GM19468 (cell line): Measurements from ENCODE around the gene GRAMD1B.
"Not testable (repeated sequence)": the region's sequence is repeated elsewhere in the genome, so short reads cannot be mapped to it uniquely, and the experiment has no call there.

Experiments used
- ATAC-seq: cut with Tn5 transposase; IDR thresholded peaks from one replicate; pipeline ENCODE4 v1.9.1; 2021; ENCODE audit warnings: mild to moderate bottlenecking, moderate library complexity, moderate number of reproducible peaks; ENCODE audit not compliant: unreplicated experiment; ENCODE audit errors: extremely low read depth

Gene GRAMD1B

DNA sequence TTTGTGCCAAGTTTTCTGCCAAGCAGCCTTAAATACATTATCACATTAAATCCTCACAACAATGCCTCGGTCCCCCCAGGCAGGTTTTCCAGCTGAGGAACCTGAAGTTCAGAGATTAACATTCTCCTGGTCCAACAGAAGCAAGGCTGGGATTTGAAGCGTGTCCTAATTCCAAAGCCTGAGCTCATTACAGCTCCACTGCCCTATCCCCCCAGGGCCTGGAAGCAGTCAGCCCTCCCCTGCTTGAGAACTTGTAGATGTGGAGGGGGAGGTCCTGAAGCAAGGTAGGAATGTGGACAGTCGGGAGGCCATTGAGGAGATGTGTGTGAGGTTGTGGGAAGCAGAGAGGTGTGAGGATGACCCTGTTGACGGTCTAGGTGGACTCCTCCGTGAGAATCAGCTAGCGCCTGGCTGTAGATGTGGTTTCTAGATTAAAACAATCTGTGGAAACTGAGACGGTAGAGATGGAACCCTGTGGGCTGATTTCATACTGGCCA is 8.1 kb downstream of the GRAMD1B start:
- no peak for ATAC-seq

DNA sequence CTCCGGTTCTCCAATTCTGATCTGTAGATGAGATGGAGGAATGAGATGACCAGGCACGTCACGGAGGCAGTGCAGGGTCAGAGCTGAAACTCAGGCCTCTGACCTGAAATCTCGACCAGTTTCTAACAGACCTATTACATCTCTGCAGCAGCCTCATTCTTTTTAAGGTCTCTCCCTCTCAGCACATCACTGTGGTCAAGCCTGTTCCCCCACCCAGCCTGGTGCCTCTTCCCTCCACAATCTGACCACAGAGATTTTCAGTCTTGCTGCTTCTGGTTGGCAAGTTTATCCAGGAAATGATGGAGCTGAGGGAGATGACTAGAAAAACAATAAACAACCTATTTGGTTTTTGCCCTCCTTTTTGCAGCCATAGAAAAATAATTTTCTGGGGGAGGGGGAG is 9.5 kb downstream of the GRAMD1B start:
- ATAC-seq: no peak

DNA sequence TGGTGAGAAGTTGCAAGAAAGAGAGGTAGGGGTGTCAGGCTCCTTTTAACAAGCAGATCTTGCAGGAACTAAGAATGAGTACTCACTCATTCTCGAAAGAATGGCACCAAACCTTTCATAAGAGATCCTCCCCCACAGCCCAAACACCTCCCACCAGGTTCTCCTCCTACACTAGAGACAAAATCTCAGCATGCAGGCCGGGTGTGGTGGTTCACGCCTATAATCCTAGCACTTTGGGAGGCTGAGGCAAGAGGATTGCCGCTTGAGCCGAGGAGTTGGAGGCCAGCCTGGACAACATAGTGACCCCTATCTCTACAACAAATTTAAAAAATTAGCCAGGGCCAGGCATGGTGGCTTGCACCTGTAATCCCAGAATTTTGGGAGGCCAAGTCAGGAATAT is 11.1 kb downstream of the GRAMD1B start:
- ATAC-seq: no peak

DNA sequence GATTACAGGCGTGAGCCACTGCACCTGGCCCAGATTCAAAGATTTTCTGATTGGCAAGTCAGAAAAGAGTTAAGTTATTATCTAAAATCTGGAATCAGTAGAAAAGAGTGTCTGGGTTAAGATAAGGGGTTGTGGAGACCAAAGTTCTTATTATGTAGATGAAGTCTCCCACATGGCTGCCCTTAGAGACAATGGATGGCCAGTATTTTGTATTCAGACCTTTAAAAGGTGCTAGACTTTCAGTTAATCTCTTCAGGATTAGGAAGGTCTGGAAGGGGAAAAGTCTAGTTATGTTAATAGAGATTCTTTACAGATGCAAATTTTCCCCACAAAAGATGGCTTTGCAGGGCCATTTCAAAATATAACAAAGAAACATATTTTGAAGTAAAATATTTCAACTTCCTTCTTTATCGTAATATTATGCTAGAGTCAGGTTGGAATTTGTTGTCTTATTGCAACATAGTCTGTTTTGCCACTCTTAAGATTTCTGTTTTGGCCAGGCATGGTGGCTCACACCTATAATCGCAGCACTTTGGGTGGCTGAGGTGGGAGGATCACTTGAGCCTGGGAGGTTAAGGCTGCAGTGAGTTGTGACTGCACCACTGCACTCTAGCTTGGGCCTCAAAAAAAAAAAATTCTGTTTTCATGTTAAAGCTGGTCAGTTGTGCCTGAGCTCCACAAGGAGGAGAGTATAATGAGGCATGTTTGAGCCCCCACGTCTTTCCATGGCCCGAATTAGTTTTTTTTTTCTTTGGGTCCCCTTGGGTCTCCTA is 14.0 kb downstream of the GRAMD1B start:
- no peak for ATAC-seq

DNA sequence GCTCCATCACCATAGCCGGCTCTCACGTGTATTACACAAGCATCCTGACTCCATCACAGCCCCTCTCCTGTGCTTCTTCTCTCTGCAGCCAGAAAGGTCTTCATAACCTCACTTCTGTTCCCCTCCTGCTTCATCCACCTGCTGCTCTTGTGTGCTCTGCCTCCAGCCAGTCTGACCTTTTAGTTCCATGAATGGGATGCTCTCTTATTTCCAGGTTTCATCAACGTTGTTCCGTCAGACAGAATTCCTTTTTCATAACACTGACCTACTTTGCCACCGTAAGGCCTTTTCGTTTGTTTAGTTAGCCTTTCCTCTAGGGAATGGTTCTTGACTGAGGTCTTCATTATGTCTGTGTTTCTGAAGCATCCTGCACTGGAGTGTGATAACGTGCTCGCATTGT is 18.8 kb downstream of the GRAMD1B start:
- ATAC-seq: no peak

DNA sequence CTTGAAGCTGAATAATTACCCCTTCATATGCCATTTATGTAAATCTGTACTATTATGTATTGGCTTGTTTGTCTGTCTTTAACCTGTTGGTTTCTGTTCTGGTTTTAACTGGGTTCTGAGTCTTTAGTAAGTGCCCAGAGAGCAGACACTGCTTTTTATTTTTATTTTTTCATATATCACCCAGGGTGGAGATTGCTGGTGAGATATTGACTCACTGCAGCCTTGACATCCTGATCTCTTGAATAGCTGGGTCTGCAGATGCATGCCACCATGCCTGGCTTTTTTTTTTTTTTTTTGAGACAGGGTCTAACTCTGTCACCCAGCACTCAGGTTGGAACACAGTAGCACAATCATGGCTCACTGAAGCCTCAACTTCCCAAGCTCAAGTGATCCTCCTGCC is 19.4 kb downstream of the GRAMD1B start:
- no peak for ATAC-seq

DNA sequence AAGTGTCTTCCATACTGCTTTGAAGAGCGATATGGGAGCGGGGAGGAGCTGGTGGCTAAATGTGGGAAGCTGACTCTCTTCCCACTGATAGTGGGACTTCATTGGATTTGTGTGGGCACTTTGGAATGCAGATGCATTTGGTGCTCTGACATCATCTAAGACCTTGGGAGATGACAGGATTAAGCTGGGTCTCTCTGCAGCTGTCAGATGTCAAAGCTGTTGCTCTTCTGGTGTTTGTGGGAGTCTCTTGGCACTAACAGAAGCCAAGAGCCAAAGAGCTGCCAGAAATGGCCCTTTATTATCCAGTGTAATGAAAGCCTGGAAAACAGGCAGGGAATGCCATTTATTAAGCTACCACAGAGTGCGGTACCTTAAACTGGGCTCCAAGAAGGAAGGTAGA is 20.6 kb downstream of the GRAMD1B start:
- ATAC-seq: no peak

DNA sequence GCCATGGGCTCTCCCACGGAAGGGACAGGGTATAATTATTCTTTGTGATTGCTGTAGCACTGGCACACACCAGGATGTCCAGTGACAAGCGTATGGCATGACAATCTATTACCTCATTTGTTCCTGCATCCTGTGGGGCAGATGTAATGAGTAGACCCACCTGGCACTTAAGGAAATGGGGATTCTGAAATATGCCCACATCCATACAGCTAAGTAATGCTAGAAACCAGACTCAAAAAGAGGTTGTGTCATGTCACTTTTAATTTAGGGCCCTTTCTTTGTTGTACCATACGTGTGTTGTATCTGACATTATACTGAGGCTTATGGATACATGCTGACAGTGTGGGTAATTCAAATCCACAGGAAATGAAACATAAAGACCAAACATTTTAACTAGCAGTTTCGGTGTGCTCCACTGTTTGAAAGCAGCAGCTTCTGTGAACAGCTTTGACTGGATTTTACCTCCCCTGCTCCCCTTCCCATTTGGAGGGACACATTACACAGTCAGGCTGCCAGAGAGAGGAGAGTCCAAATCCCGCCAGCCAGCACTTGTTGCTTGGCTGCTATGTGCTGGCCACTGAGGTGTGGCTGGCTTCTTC is 21.2 kb downstream of the GRAMD1B start:
- ATAC-seq: no peak

DNA sequence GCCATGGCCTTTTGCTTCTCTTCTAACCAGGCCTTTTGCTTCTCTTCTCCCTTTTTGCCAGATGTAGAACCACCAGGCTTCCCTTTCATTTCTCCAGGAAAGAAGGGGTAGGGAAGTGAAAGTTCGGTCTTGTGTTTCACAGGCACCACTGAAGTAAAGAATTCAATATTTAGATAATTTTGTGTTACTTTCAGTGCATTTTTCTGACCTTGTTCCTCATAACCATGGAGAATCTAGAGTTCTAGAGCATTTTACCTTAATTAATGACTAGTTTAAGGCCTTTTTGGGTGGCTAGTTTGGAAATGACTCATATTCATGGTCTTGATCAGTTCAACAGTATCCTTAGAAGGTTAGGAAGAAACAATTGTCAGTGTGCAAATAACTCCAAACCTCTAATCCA is 22.7 kb downstream of the GRAMD1B start:
- ATAC-seq: no peak

DNA sequence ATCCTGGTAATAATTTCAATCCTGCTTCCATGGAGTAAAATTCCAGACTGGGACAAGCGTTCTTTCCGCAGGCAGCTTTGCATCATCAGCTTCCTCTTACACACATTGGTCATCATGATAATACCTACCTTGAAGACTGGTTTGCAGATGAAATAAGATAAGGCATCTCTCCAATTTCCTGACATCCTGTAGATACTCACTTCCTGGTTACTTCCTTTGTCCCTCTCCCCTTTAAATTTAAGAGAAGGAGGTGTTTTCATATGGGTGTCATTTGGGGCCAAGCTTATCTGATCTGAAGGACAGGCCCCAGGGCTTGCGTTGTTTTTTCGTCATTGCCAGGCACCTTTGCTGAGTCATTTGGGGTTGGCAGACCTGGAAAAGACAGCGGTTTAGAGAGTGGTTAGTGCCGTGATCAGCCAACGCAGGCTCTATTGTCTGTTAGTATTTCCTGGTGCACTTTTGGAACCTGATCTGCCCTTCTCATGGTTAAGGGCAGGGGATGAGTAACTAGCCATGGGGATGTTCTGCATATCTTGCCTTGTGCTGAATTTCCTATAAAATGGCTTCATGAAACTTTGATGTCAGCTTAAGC is 24.1 kb downstream of the GRAMD1B start:
- ATAC-seq: no peak

DNA sequence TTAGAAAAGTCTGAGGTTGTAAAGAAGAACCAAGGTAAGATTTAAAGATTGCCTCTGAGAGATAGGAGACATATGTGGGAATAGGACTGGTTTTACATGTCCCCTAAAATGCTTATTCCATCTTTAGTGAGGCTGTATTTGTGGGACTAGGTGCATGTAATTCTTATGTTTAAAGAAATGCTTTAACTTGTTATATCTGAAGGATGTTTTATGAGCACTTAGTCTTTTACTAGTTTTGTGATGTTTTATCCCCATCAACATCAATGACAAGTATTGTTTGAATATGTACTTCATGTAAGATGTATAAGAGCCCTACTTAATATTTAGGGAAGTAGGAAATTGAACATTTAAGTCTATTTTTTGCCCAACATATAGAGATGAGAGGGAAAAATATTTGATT is 24.7 kb downstream of the GRAMD1B start:
- no peak for ATAC-seq

DNA sequence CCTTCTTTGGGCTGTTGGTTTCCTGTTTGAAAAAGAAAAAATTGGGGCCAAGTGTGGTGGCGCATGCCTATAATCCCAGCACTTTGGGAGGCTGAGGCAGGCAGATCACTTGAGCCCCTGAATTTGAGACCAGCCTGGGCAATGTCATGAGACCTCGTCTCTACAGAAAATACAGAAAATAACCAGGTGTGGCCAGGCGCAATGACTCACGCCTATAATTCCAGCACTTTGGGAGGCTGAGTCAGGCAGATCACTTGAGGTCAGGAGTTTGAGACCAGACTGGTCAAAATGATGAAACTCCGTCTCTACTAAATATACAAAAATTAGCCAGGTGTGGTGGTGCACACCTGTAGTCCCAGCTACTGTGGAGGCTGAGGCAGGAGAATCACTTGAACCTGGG is 26.4 kb downstream of the GRAMD1B start:
- not testable (repeated sequence) for ATAC-seq

DNA sequence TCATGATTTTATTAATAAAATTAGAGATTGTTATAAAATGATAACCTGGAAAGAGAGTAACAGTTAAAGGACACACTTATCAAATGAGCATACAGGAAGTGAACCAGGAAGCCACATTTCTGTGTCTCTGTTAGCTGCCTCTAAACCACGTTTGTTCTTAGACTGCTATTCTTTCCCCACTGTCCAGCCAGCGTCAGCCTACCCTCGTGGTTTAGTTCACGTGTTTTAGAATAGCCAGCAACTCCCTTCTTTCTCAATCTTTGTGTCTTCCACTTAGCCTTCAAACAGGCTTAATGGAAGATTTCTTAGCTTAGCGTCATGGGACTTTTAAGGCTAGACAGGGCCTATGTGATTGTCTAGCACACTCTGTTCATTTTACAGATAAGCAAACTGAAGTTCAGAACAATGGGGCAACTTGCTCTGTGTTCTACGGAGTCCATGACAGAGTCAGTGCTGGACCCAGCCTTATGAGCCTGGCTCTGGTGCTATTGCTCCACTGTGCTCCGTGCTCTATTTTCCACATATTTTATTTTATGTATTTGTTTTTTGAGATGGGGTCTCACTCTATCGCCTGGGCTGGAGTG is 27.2 kb downstream of the GRAMD1B start:
- ATAC-seq: no peak

DNA sequence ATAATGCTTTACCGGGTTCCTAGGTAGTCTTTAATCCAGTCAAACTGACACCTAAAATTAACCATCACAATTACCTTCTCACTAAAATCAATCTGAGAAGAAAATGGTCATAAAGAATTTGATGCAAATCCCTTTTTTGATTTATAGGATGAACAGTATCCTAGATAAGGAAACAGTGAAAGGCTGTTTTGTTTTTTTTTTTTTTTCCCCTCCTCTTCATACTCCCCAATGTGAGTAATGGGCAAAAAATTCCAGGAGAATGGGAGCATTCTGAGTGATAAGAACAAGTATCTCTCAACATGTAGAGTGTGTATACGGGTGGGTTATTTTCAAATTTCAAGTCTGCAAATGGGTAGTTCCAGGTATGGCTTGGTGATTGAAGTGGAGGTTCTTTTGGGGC is 28.4 kb downstream of the GRAMD1B start:
- no peak for ATAC-seq

DNA sequence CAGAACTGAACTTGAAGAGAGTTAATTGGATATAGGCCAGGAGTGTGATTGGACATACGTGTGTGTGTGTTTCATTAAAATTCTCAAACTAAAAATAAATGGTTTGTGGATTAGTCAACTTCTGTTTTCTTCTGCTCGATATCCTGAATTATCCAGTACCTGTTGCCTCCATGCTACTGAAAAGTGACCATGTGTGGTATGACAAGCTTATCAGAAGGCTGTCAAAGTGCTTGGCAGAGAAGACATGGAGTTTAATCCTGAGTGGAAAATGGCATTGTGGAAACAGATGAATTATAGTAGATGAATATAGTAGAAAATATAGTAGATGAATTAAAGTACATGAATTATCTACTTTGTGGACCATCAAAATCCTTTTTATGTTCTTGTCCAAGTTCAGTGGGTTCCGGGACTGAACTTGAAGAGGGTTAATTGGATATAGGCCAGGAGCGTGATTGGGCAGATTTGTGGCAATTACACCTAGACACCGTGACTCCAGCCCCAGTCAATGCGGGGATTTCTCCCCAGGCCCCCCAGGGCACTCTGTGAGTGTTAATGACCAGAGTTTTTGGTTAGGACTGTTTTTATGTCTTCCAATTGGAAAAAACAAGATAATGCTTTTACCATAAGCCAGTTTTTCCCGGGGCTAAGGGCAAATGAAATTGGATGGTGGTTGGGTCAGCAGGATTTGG is 30.1 kb downstream of the GRAMD1B start:
- no peak for ATAC-seq

DNA sequence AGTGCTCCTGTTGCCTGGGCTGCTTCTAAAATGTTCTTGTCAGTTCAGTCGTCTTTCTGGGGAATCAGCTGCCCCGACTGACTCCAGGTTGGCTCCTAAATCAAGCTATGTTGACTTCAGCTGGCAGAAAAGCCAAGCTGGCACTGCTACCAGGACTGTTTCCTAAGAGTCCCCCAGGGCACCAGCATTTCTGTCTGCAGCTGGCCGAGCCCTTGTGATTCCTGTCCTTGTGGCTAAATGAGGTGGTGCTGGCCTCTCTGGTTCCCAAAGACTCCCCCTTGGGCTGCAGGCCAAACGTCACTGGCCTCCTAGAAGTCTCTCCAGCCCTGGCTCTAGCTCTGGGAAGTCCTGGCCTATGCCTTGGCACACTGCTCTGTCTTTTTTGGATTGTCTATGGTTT is 31.1 kb downstream of the GRAMD1B start:
- ATAC-seq: no peak

DNA sequence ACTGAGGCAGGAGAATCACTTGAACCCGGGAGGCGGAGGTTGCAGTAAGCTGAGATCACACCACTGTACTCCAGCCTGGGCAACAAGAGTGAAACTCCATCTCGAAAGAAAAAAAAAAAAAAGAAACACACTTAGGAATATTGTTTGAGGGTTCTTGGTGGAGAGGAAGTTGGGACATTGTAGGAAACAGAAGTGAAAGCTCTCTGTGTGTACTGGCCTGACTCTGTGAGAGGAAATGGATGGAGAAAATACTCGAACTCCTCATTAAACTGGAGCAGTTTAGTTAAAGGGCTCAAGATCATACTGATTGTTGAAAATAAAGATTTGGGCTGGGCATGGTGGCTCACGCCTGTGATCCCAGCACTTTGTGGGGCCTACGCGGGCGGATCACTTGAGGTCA is 35.6 kb downstream of the GRAMD1B start:
- ATAC-seq: not testable (repeated sequence)

DNA sequence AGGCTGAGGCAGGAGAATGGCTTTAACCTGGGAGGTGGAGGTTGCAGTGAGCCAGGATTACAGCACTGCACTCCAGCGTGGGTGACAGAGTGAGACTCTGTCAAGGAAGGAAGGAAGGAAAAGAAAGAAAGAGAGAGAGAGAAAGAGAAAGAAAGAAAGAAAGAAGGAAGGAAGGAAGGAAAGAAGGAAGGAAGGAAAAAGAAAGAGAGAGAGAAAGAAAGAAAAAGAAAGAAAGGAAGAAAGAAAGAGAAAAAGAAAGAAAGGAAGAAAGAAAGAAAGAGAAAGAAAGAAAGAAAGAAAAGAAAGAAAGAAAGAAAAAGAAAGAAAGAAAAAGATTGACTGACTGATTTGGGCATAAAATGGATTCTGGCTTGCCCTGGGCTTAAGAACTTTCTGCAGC is 36.1 kb downstream of the GRAMD1B start:
- not testable (repeated sequence) for ATAC-seq

DNA sequence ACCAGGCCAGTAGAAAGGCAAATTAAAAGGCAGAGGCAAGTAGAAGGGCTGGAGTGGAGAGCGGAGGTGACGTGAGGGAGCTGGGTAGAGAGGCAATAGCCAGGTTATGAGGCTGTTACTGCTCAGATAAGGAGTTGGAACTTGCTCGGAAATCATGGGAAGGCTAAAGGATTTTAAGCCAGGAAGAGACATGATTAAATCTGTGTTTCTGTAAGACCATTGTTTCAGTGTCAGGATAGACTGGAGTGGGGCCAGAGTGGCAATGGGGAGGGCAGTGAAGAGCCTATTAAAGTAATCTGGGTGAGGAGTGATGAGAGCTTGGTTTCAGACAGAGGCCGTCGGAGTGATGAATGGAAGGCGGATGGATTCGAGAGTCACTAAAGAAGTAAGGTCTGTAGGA is 39.0 kb downstream of the GRAMD1B start:
- no peak for ATAC-seq

DNA sequence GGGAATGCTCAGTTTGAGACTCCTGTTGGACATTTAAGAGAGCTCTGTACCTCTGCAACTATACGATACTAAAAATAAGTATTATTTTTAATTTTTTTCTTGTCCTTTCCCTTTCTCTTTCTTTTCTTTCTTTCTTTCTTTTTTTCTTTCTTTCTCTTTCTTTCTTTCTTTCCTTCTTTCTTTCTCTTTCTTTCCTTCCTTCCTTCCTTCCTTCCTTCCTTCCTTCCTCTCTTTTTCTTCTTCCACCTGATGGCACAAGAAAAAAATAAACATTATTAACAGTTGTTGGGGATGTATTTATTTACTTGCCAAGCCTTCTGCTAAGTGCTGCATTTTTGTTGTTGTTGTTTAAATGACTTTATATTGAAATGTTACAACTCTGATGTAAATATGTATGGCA is 39.5 kb downstream of the GRAMD1B start:
- ATAC-seq: no peak

DNA sequence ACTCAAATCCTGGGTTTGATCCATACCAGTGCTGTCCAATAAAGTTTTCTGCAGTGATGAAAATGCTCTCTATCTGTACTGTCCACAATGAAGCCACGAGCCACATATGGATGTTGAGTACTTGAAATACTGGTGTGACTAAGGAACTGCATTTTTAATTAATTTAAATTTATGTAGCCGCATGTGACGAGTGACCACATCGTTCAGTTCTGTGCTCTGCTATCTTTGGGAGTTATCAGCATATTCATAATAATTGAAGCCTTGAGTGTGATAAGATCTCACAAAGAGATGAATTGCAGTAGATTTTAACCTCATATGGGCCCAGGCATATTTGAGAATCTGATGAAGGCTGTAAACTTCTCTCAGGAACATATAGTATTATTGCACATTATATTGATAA is 40.8 kb downstream of the GRAMD1B start:
- no peak for ATAC-seq
